ENCODE data around the gene CALD1.

DNA sequence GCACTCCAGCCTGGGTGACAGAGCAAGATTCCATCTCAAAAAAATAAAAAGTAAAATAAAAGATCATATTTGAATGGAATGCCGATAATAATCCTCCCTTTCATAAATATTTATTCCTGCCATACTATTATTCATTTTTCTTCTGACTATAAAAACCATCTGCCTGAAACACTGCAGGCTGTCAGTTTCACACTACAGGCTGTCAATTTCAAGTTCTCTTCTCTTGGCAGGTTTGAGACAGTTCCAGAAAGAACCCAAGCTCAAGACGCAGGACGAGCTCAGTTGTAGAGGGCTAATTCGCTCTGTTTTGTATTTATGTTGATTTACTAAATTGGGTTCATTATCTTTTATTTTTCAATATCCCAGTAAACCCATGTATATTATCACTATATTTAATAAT lies 188.7 kb downstream of the CALD1 start:
- TF ChIP-seq, protein P1, sequence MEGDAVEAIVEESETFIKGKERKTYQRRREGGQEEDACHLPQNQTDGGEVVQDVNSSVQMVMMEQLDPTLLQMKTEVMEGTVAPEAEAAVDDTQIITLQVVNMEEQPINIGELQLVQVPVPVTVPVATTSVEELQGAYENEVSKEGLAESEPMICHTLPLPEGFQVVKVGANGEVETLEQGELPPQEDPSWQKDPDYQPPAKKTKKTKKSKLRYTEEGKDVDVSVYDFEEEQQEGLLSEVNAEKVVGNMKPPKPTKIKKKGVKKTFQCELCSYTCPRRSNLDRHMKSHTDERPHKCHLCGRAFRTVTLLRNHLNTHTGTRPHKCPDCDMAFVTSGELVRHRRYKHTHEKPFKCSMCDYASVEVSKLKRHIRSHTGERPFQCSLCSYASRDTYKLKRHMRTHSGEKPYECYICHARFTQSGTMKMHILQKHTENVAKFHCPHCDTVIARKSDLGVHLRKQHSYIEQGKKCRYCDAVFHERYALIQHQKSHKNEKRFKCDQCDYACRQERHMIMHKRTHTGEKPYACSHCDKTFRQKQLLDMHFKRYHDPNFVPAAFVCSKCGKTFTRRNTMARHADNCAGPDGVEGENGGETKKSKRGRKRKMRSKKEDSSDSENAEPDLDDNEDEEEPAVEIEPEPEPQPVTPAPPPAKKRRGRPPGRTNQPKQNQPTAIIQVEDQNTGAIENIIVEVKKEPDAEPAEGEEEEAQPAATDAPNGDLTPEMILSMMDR (IDR thresholded peaks at IDR 0.05): no peak
- no peak for TF ChIP-seq EZH2 (IDR thresholded peaks at IDR 0.05)
- no peak for TF ChIP-seq EZH2phosphoT487 (IDR thresholded peaks at IDR 0.05)

Data from neural progenitor cell (in vitro differentiated cells).